Measurements from ENCODE around the gene ADGRG3.

Gene ADGRG3

DNA sequence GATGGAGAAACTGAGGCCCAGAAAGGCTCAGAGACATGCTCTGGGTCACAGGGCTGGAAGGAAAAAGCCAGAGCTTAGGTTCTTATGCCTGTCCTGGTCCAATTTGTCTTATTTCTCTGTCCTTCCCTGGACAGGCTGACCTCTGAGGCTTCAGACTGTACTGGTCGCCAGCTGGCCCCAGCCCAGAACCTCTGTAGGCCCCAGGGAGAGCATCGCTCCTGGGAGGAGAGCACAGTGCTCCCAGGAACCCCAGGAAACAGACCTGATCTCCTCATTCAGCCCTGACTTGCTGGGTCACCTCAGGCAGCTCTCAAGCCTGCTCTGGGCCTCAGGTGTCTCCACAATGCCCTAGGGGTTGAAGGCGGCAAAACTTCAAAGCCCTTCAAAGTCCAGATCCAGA is 31.4 kb downstream of the ADGRG3 start:
- no peaks in the 10 kb centered on the region for H3K36me3 ChIP-seq (ENCODE audit: insufficient read depth, low read depth, low read length)
- H3K4me1 ChIP-seq (ENCODE audit: insufficient read depth, low read length), result 0 out of 2 replicates have a peak, but pooled peaks cover 2% of the 10 kb centered on the region
- no peak overlapping the region for H3K9ac ChIP-seq (ENCODE audit: low read depth, low read length)
- no peak overlapping the region for H3K4me3 ChIP-seq (ENCODE audit: low read length)
- no peak overlapping the region for H3K27ac ChIP-seq (ENCODE audit: low read length)
- no peaks in the 10 kb centered on the region for H3K27me3 ChIP-seq (ENCODE audit: insufficient read depth, low read length)
- H3K9me3 ChIP-seq (ENCODE audit: insufficient read depth, low read depth, low read length), result no peaks in the 10 kb centered on the region

DNA sequence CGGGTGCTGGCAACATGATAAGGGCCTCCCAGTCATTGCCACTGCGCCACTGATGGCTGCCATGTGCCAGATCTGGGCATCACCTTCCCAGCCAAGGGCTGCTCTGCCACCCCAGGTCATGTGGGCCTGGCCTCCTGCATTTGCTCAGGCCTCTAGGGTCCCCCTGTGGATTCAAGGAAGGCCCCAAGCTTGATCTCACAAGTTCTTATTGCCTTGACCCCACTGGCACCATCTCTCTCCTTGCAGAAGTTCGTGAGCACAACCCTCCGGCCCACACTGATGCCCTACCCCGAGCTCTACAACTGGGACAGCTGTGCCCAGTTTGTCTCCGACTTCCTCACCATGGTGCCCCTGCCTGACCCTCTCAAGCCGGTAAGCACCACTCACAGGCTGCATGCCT is 31.8 kb downstream of the ADGRG3 start:
- no peaks in the 10 kb centered on the region for H3K27me3 ChIP-seq (ENCODE audit: insufficient read depth, low read length)
- H3K4me1 ChIP-seq (ENCODE audit: insufficient read depth, low read length), result 0 out of 2 replicates have a peak, but pooled peaks cover 2% of the 10 kb centered on the region
- no peaks in the 10 kb centered on the region for H3K9me3 ChIP-seq (ENCODE audit: insufficient read depth, low read depth, low read length)
- H3K4me3 ChIP-seq (ENCODE audit: low read length), result no peak overlapping the region
- H3K9ac ChIP-seq (ENCODE audit: low read depth, low read length), result no peak overlapping the region
- no peak overlapping the region for H3K27ac ChIP-seq (ENCODE audit: low read length)
- no peaks in the 10 kb centered on the region for H3K36me3 ChIP-seq (ENCODE audit: insufficient read depth, low read depth, low read length)

DNA sequence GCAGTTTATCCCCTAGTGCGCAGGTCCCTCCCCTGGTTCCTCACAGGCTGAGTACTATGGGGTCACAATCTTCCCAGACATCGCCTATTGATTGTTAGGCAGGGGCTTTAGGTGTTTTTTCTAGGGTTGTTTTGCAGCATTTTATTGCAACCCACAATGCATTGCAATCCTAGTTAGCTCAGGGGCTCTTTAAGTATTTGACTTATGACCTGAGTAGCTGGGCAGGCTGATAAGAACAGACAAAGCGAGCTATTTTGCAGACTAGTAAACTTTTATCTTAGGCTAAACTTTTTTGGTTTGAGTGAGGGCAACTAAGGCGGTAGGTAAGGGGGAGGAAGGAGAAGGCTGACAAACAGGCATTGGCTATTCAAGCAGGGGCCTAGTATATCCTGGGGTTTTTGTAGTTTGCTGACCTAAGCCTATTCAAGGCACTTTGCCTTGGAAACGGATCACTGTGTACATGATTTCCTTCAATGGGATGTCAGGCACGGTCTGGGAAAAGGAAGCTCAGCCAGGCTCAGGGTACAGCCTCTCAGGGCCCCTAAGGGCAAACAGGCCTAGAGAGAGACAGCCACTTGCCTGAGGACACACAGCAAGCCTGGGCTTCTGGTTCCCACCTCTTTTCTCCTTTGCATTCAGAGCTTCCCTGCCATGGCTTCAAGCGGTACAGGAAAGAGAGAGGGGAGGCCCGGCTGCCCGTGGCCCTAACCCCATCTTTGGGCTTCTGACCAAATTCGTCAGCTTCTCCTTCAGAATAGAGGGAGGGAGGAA is 32.9 kb downstream of the ADGRG3 start:
- no peaks in the 10 kb centered on the region for H3K27me3 ChIP-seq (ENCODE audit: insufficient read depth, low read length)
- 0 out of 2 replicates have a peak, but pooled peaks cover 2% of the 10 kb centered on the region for H3K4me1 ChIP-seq (ENCODE audit: insufficient read depth, low read length)
- no peak overlapping the region for H3K4me3 ChIP-seq (ENCODE audit: low read length)
- no peak overlapping the region; the same call in 1 of the 2 replicates for H3K9ac ChIP-seq (ENCODE audit: low read depth, low read length)
- H3K27ac ChIP-seq (ENCODE audit: low read length), result no peak overlapping the region
- no peaks in the 10 kb centered on the region for H3K9me3 ChIP-seq (ENCODE audit: insufficient read depth, low read depth, low read length)
- no peaks in the 10 kb centered on the region for H3K36me3 ChIP-seq (ENCODE audit: insufficient read depth, low read depth, low read length)

DNA sequence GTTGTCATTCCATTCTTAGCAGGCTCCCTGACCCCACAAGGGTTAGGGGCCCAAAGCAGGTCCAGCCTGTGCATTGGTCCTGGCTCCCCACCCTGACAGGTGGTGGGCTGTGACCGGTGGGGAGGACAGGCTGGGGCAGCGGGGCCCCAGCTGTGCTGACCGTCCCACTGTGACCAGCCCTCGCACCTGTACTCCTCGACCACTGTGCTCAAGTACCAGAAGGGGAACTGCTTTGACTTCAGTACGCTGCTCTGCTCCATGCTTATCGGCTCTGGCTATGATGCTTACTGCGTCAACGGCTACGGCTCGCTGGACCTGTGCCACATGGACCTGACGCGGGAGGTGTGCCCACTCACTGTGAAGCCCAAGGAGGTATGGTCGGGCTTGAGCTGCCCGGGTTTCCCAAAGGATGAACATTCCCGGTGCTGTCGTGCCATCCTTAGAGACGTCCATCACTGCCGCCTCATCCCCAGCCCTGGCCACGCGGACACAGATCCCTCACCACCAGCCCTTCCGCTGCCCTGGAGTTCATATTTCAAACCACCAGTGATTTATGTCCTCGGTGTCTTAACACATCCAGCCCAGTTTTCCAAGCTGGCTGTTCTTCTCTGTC is 33.8 kb downstream of the ADGRG3 start:
- Histone ChIP-seq H3K27ac (ENCODE audit: low read length) (no peak overlapping the region), H3K9ac (ENCODE audit: low read depth, low read length) (no peak overlapping the region), H3K4me1 (ENCODE audit: insufficient read depth, low read length) (0 out of 2 replicates have a peak, but pooled peaks cover 2% of the 10 kb centered on the region)

DNA sequence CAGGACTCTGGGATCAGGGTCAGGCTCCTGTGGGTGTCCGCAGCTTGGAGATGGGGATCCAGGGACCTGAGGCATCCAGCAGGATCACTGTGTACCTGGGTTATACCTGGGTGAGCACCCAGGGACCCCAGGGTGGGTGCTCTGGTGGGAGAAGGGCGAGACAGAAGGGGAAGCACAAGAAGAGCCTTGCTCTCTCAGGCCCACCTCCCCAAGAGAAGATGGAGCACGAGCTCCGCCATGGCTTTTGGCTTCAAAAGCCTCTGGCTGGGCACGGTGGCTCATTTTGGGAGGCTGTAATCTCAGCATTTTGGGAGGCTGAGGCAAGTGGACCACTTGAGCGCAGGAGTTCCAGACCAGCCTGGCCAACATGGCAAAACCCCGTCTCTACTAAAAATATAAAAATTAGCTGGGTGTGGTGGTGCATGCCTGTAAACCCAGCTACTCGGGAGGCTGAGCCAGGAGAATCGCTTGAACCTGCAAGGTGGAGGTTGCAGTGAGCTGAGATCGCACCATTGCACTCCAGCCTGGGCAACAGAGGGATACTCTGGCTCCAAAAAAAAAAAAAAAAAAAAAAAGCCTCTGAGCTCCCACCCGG is 35.4 kb downstream of the ADGRG3 start:
- no peak overlapping the region for H3K4me3 ChIP-seq (ENCODE audit: low read length)
- H3K9ac ChIP-seq (ENCODE audit: low read depth, low read length), result no peak overlapping the region
- no peak overlapping the region for H3K27ac ChIP-seq (ENCODE audit: low read length)
- H3K27me3 ChIP-seq (ENCODE audit: insufficient read depth, low read length), result no peaks in the 10 kb centered on the region
- 0 out of 2 replicates have a peak, but pooled peaks cover 2% of the 10 kb centered on the region for H3K4me1 ChIP-seq (ENCODE audit: insufficient read depth, low read length)
- no peaks in the 10 kb centered on the region for H3K9me3 ChIP-seq (ENCODE audit: insufficient read depth, low read depth, low read length)
- no peaks in the 10 kb centered on the region for H3K36me3 ChIP-seq (ENCODE audit: insufficient read depth, low read depth, low read length)

More for the DNA sequence above, 33.8 kb downstream of the ADGRG3 start:
- Histone ChIP-seq H3K27me3 (ENCODE audit: insufficient read depth, low read length) (no peaks in the 10 kb centered on the region), H3K9me3 (ENCODE audit: insufficient read depth, low read depth, low read length) (no peaks in the 10 kb centered on the region), H3K4me3 (ENCODE audit: low read length) (no peak overlapping the region), H3K36me3 (ENCODE audit: insufficient read depth, low read depth, low read length) (no peaks in the 10 kb centered on the region)

DNA sequence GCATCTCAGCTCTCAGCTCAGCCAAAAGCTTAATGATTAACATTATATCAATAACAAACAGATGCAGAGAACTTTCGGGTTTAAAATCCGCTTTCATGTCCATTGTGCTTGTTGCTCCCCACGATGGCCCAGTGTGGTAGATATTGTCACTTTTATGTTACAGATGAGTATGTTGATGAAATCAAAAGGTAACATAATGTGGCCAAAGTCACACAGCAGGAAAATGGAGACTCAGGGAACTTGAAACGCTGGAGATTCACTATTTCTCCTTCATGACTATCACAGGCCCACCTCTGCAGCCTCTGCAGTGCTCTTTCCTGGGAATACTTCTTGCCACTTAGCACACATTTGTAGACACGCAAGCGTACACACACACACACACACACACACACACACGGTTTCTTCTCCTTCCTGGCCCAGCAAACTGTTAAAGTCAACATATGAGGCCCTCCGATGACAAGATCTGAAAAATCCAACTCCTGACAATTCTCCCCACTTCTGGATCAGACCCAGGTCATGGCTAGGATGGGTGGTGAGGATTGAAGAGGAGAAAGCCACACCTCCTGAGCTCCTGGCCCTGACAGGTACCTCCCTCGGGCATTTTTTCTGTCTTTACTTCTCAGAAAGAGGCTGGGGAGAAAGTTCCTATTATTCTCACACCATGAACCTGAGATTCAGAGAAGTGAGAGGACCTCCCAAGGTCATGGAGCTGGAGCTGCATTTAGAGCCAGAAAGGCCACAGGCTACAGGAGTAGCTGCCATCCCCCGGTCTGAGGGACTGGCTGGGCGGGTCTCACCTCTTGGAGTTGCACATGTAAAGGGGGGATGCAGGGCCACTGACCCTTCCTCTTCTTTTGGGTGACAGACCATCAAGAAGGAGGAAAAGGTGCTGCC is 36.2 kb downstream of the ADGRG3 start:
- 0 out of 2 replicates have a peak, but pooled peaks cover 2% of the 10 kb centered on the region for H3K4me1 ChIP-seq (ENCODE audit: insufficient read depth, low read length)
- H3K27me3 ChIP-seq (ENCODE audit: insufficient read depth, low read length), result no peaks in the 10 kb centered on the region
- H3K27ac ChIP-seq (ENCODE audit: low read length), result no peak overlapping the region
- H3K4me3 ChIP-seq (ENCODE audit: low read length), result no peak overlapping the region
- H3K9ac ChIP-seq (ENCODE audit: low read depth, low read length), result no peak overlapping the region
- H3K9me3 ChIP-seq (ENCODE audit: insufficient read depth, low read depth, low read length), result no peaks in the 10 kb centered on the region
- H3K36me3 ChIP-seq (ENCODE audit: insufficient read depth, low read depth, low read length), result no peaks in the 10 kb centered on the region

DNA sequence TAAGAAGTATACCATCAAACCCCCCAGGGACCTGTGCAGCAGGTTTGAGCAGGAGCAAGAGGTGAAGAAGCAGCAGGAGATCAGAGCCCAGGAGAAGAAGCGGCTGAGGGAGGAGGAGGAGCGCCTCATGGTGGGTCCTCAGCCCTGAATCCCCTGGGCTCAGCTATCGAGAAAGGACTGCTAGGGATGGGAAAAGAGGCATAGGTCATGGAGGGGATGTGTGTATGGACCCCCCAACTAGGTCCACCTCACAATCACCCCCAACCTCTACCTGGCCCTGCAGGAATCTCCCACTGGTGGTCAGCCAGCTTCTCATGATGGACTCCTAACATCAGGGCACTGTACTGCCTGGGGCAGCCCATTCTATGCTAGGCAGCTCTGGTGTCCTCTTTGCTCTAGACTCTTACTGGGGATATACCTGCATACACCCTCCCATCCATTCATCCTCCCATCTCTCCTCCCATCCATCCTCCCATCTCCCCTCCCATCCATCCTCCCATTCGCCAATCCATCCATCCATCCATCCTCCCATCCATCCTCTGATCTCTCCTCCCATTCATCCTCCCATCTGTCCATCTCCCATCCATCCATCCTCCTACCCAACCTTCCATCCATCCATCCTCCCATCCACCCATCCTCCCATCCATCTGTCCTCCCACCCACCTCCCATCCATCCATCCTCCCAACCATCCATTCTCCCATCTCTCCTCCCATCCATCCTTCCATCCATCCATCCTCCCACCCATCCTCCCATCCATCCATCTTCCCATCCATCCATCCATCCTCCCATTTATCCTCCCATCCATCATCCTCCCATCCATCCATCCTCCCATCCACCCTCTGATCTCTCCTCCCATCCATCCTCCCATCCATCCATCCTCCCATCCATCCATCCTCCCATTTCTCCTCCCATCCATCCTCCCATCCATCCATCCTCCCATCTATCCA is 37.1 kb downstream of the ADGRG3 start:
- H3K4me3 ChIP-seq (ENCODE audit: low read length), result no peak overlapping the region
- no peak overlapping the region for H3K27ac ChIP-seq (ENCODE audit: low read length)
- H3K36me3 ChIP-seq (ENCODE audit: insufficient read depth, low read depth, low read length), result no peaks in the 10 kb centered on the region
- H3K9ac ChIP-seq (ENCODE audit: low read depth, low read length), result no peak overlapping the region
- no peaks in the 10 kb centered on the region for H3K9me3 ChIP-seq (ENCODE audit: insufficient read depth, low read depth, low read length)
- 0 out of 2 replicates have a peak, but pooled peaks cover 2% of the 10 kb centered on the region for H3K4me1 ChIP-seq (ENCODE audit: insufficient read depth, low read length)
- no peaks in the 10 kb centered on the region for H3K27me3 ChIP-seq (ENCODE audit: insufficient read depth, low read length)

DNA sequence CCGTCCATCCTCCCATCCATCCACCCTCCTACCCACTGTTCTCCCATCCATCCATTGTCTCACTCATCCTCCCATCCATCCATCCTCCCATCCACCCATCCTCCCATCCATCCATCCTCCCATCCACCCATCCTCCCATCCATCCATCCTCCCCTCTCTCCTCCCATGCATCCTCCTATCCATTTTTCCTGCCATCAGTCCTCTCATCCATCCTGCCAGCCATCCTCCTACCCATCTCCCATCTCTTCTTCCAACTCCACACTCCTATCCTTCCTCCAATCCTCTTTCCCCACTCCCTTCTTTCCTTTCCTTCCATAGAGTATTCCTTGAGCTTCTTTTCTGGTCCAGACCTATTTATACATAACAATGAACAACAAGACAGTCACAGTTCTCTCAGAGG is 38.6 kb downstream of the ADGRG3 start:
- H3K27me3 ChIP-seq (ENCODE audit: insufficient read depth, low read length), result no peaks in the 10 kb centered on the region
- no peaks in the 10 kb centered on the region for H3K36me3 ChIP-seq (ENCODE audit: insufficient read depth, low read depth, low read length)
- no peak overlapping the region for H3K4me3 ChIP-seq (ENCODE audit: low read length)
- H3K27ac ChIP-seq (ENCODE audit: low read length), result no peak overlapping the region
- H3K9ac ChIP-seq (ENCODE audit: low read depth, low read length), result no peak overlapping the region
- no peaks in the 10 kb centered on the region for H3K9me3 ChIP-seq (ENCODE audit: insufficient read depth, low read depth, low read length)
- 0 out of 2 replicates have a peak, but pooled peaks cover 2% of the 10 kb centered on the region for H3K4me1 ChIP-seq (ENCODE audit: insufficient read depth, low read length)

DNA sequence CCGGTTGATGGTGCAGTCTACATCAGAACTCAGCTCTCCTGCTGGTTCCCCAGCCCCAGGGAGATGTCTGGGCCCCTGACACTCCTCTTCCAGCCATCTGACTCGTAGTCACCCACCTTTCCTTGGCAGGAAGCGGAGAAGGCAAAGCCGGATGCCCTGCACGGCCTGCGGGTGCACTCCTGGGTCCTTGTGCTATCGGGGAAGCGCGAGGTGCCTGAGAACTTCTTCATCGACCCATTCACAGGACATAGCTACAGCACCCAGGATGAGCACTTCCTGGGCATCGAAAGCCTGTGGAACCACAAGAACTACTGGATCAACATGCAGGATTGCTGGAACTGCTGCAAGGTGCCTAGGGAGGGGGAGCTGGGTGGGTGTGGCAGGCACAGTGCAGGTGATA is 39.2 kb downstream of the ADGRG3 start:
- Histone ChIP-seq H3K4me3 (ENCODE audit: low read length) (no peak overlapping the region), H3K4me1 (ENCODE audit: insufficient read depth, low read length) (0 out of 2 replicates have a peak, but pooled peaks cover 2% of the 10 kb centered on the region), H3K27ac (ENCODE audit: low read length) (no peak overlapping the region), H3K27me3 (ENCODE audit: insufficient read depth, low read length) (no peaks in the 10 kb centered on the region), H3K9me3 (ENCODE audit: insufficient read depth, low read depth, low read length) (no peaks in the 10 kb centered on the region), H3K9ac (ENCODE audit: low read depth, low read length) (no peak overlapping the region), H3K36me3 (ENCODE audit: insufficient read depth, low read depth, low read length) (no peaks in the 10 kb centered on the region)

DNA sequence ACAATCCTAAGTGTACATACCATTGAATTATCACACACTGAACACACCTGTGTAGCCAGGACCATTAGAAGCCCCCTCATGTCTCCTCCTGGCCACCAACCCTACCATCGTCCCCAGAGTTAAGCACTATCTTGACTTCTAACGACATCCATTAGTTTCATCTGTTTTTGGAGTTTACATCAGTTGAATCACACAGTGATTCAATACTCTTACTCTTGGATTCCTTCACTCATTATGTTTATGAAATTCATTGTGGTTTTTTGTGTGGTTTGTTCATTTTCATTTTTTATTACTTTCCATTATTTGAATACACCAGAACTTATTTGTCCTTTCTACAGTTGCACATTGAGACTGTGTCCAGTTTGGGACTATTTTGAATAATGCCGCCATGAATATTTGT is 40.1 kb downstream of the ADGRG3 start:
- Histone ChIP-seq H3K27me3 (ENCODE audit: insufficient read depth, low read length) (no peaks in the 10 kb centered on the region), H3K9ac (ENCODE audit: low read depth, low read length) (no peak overlapping the region), H3K36me3 (ENCODE audit: insufficient read depth, low read depth, low read length) (no peaks in the 10 kb centered on the region), H3K9me3 (ENCODE audit: insufficient read depth, low read depth, low read length) (no peaks in the 10 kb centered on the region), H3K27ac (ENCODE audit: low read length) (no peak overlapping the region), H3K4me3 (ENCODE audit: low read length) (no peak overlapping the region), H3K4me1 (ENCODE audit: insufficient read depth, low read length) (0 out of 2 replicates have a peak, but pooled peaks cover 2% of the 10 kb centered on the region)
